Measurements from ENCODE around the gene RUBCNL.

RUBCNL gene

GRCh38 chr13:46313432-46314257 lies 73.4 kb downstream of the RUBCNL start:
- TF ChIP-seq CTCF (IDR thresholded peaks at IDR 0.05; ENCODE audit: control insufficient read depth, extremely low read depth, insufficient read depth), result no peak
- no peak overlapping the region for H3K4me3 ChIP-seq (ENCODE audit: low read depth, low read length)
- no peak for DNase-seq (ENCODE audit: low read depth)

GRCh38 chr13:46313024-46313423 lies 74.0 kb downstream of the RUBCNL start:
- TF ChIP-seq CTCF (IDR thresholded peaks at IDR 0.05; ENCODE audit: control insufficient read depth, extremely low read depth, insufficient read depth), result no peak
- DNase-seq (ENCODE audit: low read depth), result no peak

GRCh38 chr13:46311217-46311616 lies 75.8 kb downstream of the RUBCNL start:
- H3K4me3 ChIP-seq (ENCODE audit: low read depth, low read length), result no peak overlapping the region
- DNase-seq (ENCODE audit: low read depth), result no peak
- no peak for TF ChIP-seq CTCF (IDR thresholded peaks at IDR 0.05; ENCODE audit: control insufficient read depth, extremely low read depth, insufficient read depth)

More at GRCh38 chr13:46313024-46313423, 74.0 kb downstream of the RUBCNL start:
- no peak overlapping the region for H3K4me3 ChIP-seq (ENCODE audit: low read depth, low read length)

GRCh38 chr13:46310066-46310465 lies 77.0 kb downstream of the RUBCNL start:
- no peak overlapping the region for H3K4me3 ChIP-seq (ENCODE audit: low read depth, low read length)
- TF ChIP-seq CTCF (IDR thresholded peaks at IDR 0.05; ENCODE audit: control insufficient read depth, extremely low read depth, insufficient read depth), result no peak
- no peak for DNase-seq (ENCODE audit: low read depth)

- TF ChIP-seq CTCF (IDR thresholded peaks at IDR 0.05; ENCODE audit: control insufficient read depth, extremely low read depth, insufficient read depth), result no peak
- H3K4me3 ChIP-seq (ENCODE audit: low read depth, low read length), result no peak overlapping the region
- no peak for DNase-seq (ENCODE audit: low read depth)
Observed at GRCh38 chr13:46307554-46307953, 79.5 kb downstream of the RUBCNL start.

- DNase-seq (ENCODE audit: low read depth), result no peak
- no peak overlapping the region for H3K4me3 ChIP-seq (ENCODE audit: low read depth, low read length)
- no peak for TF ChIP-seq CTCF (IDR thresholded peaks at IDR 0.05; ENCODE audit: control insufficient read depth, extremely low read depth, insufficient read depth)
Observed at GRCh38 chr13:46304546-46304945, 82.5 kb downstream of the RUBCNL start.
